HEK293 (cell line): ENCODE measurements around the gene PHF5A.

ENCODE experiments used
- CTCF ChIA-PET: fragments of 350-600 bp; formaldehyde crosslinking; extraction: SDS; loops from one replicate; lab custom pipeline; 2021; ENCODE audit warnings: antibody characterized with exemption; lab: Yijun Ruan, JAX
- POLR2A ChIA-PET: fragments of 300-600 bp; formaldehyde crosslinking; extraction: SDS; loops from one replicate; lab custom pipeline; 2020; ENCODE audit warnings: antibody characterized with exemption, inconsistent platforms; lab: Yijun Ruan, JAX
- H3K27ac ChIP-seq: fragments of 200-500 bp; sonication (Bioruptor generic); 2 replicates; pipeline ENCODE4 v1.5.1; 2014; ENCODE audit warnings: low read depth, low read length, control low read depth, inconsistent platforms; ENCODE audit errors: extremely low read depth
- H3K36me3 ChIP-seq, 2 experiments: fragments of 200-500 bp in 1 of 2; sonication (Bioruptor generic) in 1 of 2; 1 replicate in 1 of 2; 2 replicates in 1 of 2; pipeline ENCODE4 v1.5.1; 2014 to 2017; ENCODE audit warnings: inconsistent platforms in 2 of 2, low read length in 2 of 2; ENCODE audit not compliant: control insufficient read depth in 2 of 2, insufficient read depth in 1 of 2
- H3K4me1 ChIP-seq: fragments of 200-500 bp; sonication (Bioruptor generic); 2 replicates; pipeline ENCODE4 v1.5.1; 2014; ENCODE audit warnings: mild to moderate bottlenecking, low read length, inconsistent platforms; ENCODE audit not compliant: control insufficient read depth, insufficient read depth
- H3K4me3 ChIP-seq: 2 replicates; pipeline ENCODE4 v1.5.1; 2011; ENCODE audit warnings: low read depth, mild to moderate bottlenecking, control low read depth, low read length, moderate library complexity
- H3K9me3 ChIP-seq: fragments of 200-500 bp; sonication (Bioruptor generic); 2 replicates; pipeline ENCODE4 v1.5.1; 2014; ENCODE audit warnings: low read depth, low read length, inconsistent platforms; ENCODE audit not compliant: control insufficient read depth, insufficient read depth
- BCL6B ChIP-seq: fragments of 450-650 bp; formaldehyde crosslinking; IDR thresholded peaks from 2 replicates; pipeline ENCODE4 v1.5.1; 2017; ENCODE audit warnings: missing biosample characterization, missing genetic modification characterization
- GLI2 ChIP-seq: fragments of 450-650 bp; formaldehyde crosslinking; IDR thresholded peaks from 2 replicates; pipeline ENCODE4; 2017; ENCODE audit warnings: missing biosample characterization, missing genetic modification characterization, low read depth, borderline replicate concordance
- OSR2 ChIP-seq: fragments of 450-650 bp; formaldehyde crosslinking; IDR thresholded peaks from 2 replicates; pipeline ENCODE4 v1.5.1; 2016; ENCODE audit warnings: missing biosample characterization, missing genetic modification characterization
- RBAK ChIP-seq: fragments of 450-650 bp; formaldehyde crosslinking; IDR thresholded peaks from 2 replicates; pipeline ENCODE4 v1.5.1; 2016; ENCODE audit warnings: missing biosample characterization, missing genetic modification characterization
- ZBTB17 ChIP-seq: fragments of 450-650 bp; formaldehyde crosslinking; IDR thresholded peaks from 2 replicates; pipeline ENCODE4 v1.5.1; 2016; ENCODE audit warnings: missing biosample characterization, missing genetic modification characterization
- ZBTB48 ChIP-seq: fragments of 450-650 bp; formaldehyde crosslinking; IDR thresholded peaks from 2 replicates; pipeline ENCODE4 v1.5.1; 2016; ENCODE audit warnings: missing biosample characterization, missing genetic modification characterization
- ZNF157 ChIP-seq: fragments of 450-650 bp; formaldehyde crosslinking; IDR thresholded peaks from 2 replicates; pipeline ENCODE4 v1.5.1; 2016; ENCODE audit warnings: missing biosample characterization, missing genetic modification characterization
- ZNF16 ChIP-seq: fragments of 450-650 bp; formaldehyde crosslinking; IDR thresholded peaks from 2 replicates; pipeline ENCODE4 v1.5.1; 2016; ENCODE audit warnings: low read depth, missing biosample characterization, missing genetic modification characterization
- ZNF175 ChIP-seq: fragments of 450-650 bp; formaldehyde crosslinking; IDR thresholded peaks from 2 replicates; pipeline ENCODE4 v1.5.1; 2016; ENCODE audit warnings: missing biosample characterization, missing genetic modification characterization
- ZNF292 ChIP-seq: fragments of 450-650 bp; formaldehyde crosslinking; IDR thresholded peaks from 2 replicates; pipeline ENCODE4 v1.5.1; 2016; ENCODE audit warnings: low read depth, missing biosample characterization, missing genetic modification characterization, borderline replicate concordance
- ZNF341 ChIP-seq: fragments of 450-650 bp; formaldehyde crosslinking; IDR thresholded peaks from 2 replicates; pipeline ENCODE4; 2016; ENCODE audit warnings: low read depth, missing biosample characterization, missing genetic modification characterization
- ZNF350 ChIP-seq: fragments of 450-650 bp; formaldehyde crosslinking; IDR thresholded peaks from 2 replicates; pipeline ENCODE4 v1.5.0; 2017; ENCODE audit warnings: missing biosample characterization, mild to moderate bottlenecking, missing genetic modification characterization
- ZNF354C ChIP-seq: fragments of 450-650 bp; formaldehyde crosslinking; IDR thresholded peaks from 2 replicates; pipeline ENCODE4 v1.5.1; 2016; ENCODE audit warnings: missing biosample characterization, missing genetic modification characterization, low read depth, borderline replicate concordance
- ZNF391 ChIP-seq: fragments of 450-650 bp; formaldehyde crosslinking; IDR thresholded peaks from 2 replicates; pipeline ENCODE4 v1.5.1; 2016; ENCODE audit warnings: low read depth, missing biosample characterization, missing genetic modification characterization, borderline replicate concordance
- ZNF433 ChIP-seq: fragments of 450-650 bp; formaldehyde crosslinking; IDR thresholded peaks from 2 replicates; pipeline ENCODE4 v1.5.1; 2016; ENCODE audit warnings: missing biosample characterization, missing genetic modification characterization, low read depth
- ZNF514 ChIP-seq: fragments of 450-650 bp; formaldehyde crosslinking; IDR thresholded peaks from 2 replicates; pipeline ENCODE4 v1.5.1; 2016; ENCODE audit warnings: missing biosample characterization, missing genetic modification characterization
- ZNF530 ChIP-seq: fragments of 450-650 bp; formaldehyde crosslinking; IDR thresholded peaks from 2 replicates; pipeline ENCODE4 v1.5.1; 2016; ENCODE audit warnings: low read depth, missing biosample characterization, missing genetic modification characterization
- ZNF585B ChIP-seq: fragments of 450-650 bp; formaldehyde crosslinking; IDR thresholded peaks from 2 replicates; pipeline ENCODE4 v1.5.1; 2016; ENCODE audit warnings: missing biosample characterization, missing genetic modification characterization
- ZNF629 ChIP-seq: fragments of 450-650 bp; formaldehyde crosslinking; IDR thresholded peaks from 2 replicates; pipeline ENCODE4 v1.5.1; 2017; ENCODE audit warnings: missing biosample characterization, missing genetic modification characterization
- ZNF639 ChIP-seq: fragments of 450-650 bp; formaldehyde crosslinking; IDR thresholded peaks from 2 replicates; pipeline ENCODE4 v1.5.1; 2016; ENCODE audit warnings: missing biosample characterization, missing genetic modification characterization
- ZNF654 ChIP-seq: fragments of 450-650 bp; formaldehyde crosslinking; IDR thresholded peaks from 2 replicates; pipeline ENCODE4 v1.5.1; 2016; ENCODE audit warnings: low read depth, missing biosample characterization, missing genetic modification characterization
- TF ChIP-seq, protein P1 (sequence below): fragments of 450-650 bp; formaldehyde crosslinking; IDR thresholded peaks from 2 replicates; pipeline ENCODE4 v1.5.1; 2016; ENCODE audit warnings: missing biosample characterization, missing genetic modification characterization, low read depth

Gene PHF5A

GRCh38 chr22:41478473-41478872, 10.0 kb upstream of the PHF5A start (continued):
- no peak for TF ChIP-seq ZNF629 (tag by site-specific recombination)

- Histone ChIP-seq H3K4me1 (no peaks in the 10 kb centered on the region), H3K4me3 (no peak overlapping the region), H3K9me3 (no peaks in the 10 kb centered on the region), H3K36me3 (peaks cover 6 to 27% of the 10 kb centered on the region in 2 experiments; a peak in 2 of 3 replicates), H3K27ac (no peak overlapping the region)
- ChIA-PET CTCF (interaction anchor here (0.8 to 2.2 kb wide), 2 partner anchors 42 to 43 kb away, joined by 3 to 5 read pairs; no protein-coding TSS in a partner anchor), POLR2A (interaction anchor here (0.6 to 0.9 kb wide), 4 partner anchors 13 to 246 kb away, joined by 3 to 7 read pairs (median 4); partner anchors contain the start of gene TOB2)
- TF ChIP-seq ZNF391 (tag by site-specific recombination), result no peak
- no peak for TF ChIP-seq ZNF514 (tag by site-specific recombination)
- TF ChIP-seq ZNF175 (tag by site-specific recombination), result no peak
- TF ChIP-seq ZNF341 (tag by site-specific recombination), result no peak
- TF ChIP-seq ZNF433 (tag by site-specific recombination), result no peak
- TF ChIP-seq OSR2 (tag by site-specific recombination), result no peak
- TF ChIP-seq, protein P1, sequence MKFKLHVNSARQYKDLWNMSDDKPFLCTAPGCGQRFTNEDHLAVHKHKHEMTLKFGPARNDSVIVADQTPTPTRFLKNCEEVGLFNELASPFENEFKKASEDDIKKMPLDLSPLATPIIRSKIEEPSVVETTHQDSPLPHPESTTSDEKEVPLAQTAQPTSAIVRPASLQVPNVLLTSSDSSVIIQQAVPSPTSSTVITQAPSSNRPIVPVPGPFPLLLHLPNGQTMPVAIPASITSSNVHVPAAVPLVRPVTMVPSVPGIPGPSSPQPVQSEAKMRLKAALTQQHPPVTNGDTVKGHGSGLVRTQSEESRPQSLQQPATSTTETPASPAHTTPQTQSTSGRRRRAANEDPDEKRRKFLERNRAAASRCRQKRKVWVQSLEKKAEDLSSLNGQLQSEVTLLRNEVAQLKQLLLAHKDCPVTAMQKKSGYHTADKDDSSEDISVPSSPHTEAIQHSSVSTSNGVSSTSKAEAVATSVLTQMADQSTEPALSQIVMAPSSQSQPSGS (tag by site-specific recombination), result no peak
- no peak for TF ChIP-seq ZNF654
- no peak for TF ChIP-seq GLI2 (tag by site-specific recombination)
- no peak for TF ChIP-seq ZNF585B (tag by site-specific recombination)
- TF ChIP-seq ZNF292 (tag by site-specific recombination), result no peak
- TF ChIP-seq ZBTB17 (tag by site-specific recombination), result no peak
- no peak for TF ChIP-seq ZNF157 (tag by site-specific recombination)
- no peak for TF ChIP-seq ZNF354C
- TF ChIP-seq ZNF350 (tag by site-specific recombination), result no peak
- TF ChIP-seq ZNF639 (tag by site-specific recombination), result no peak
- no peak for TF ChIP-seq ZBTB48 (tag by site-specific recombination)
- no peak for TF ChIP-seq ZNF530 (tag by site-specific recombination)
- no peak for TF ChIP-seq RBAK (tag by site-specific recombination)
- no peak for TF ChIP-seq ZNF16 (tag by site-specific recombination)
Measured at GRCh38 chr22:41474872-41475451, 6.5 kb upstream of the PHF5A start.

- CTCF ChIA-PET, result interaction anchor here (0.7 to 1.2 kb wide), 3 partner anchors 46 to 68 kb away, joined by 3 to 4 read pairs (median 3); no protein-coding TSS in a partner anchor
- H3K4me3 ChIP-seq, result no peak overlapping the region
- POLR2A ChIA-PET, result no interaction called here
- 0 out of 2 replicates have a peak, but pooled peaks have one; percentile 27 for TF ChIP-seq ZBTB17 (tag by site-specific recombination)
- TF ChIP-seq BCL6B (tag by site-specific recombination), result no peak
- no peaks in the 10 kb centered on the region for H3K9me3 ChIP-seq
- H3K27ac ChIP-seq, result no peak overlapping the region
- H3K36me3 ChIP-seq, result peaks cover 11 to 36% of the 10 kb centered on the region in 2 experiments
- H3K4me1 ChIP-seq, result no peaks in the 10 kb centered on the region
Measured at GRCh38 chr22:41471568-41471967, 3.1 kb upstream of the PHF5A start.
